NT2/D1 (cell line): ENCODE data around the gene XPR1.

ENCODE experiments used
- SUZ12 ChIP-seq: IDR thresholded peaks from 2 replicates; pipeline ENCODE4 v1.6.1; 2011; ENCODE audit not compliant: insufficient read length, insufficient read depth; ENCODE audit errors: extremely low read depth
- YY1 ChIP-seq: IDR thresholded peaks from 2 replicates; pipeline ENCODE4 v1.6.1; 2011; ENCODE audit not compliant: insufficient read length, insufficient read depth
- ZNF274 ChIP-seq: IDR thresholded peaks from 2 replicates; pipeline ENCODE4 v1.6.1; 2011; ENCODE audit warnings: mild to moderate bottlenecking, low read depth, low read length

GRCh38 chr1:180899262-180899661 is 267.4 kb downstream of the XPR1 start:
- TF ChIP-seq YY1 (no peak), ZNF274 (no peak), SUZ12 (no peak)
